HEK293T (cell line): ENCODE measurements around the gene SCGB3A1.

ENCODE experiments used
- ARNT ChIP-seq: fragments of 450-650 bp; IDR thresholded peaks from 2 replicates; pipeline ENCODE4 v1.6.1; 2017; ENCODE audit warnings: mild to moderate bottlenecking
- FOXA1 ChIP-seq: fragments of 450-650 bp; IDR thresholded peaks from 2 replicates; pipeline ENCODE4 v1.6.1; 2016; ENCODE audit warnings: mild to moderate bottlenecking
- SP1 ChIP-seq: fragments of 450-650 bp; IDR thresholded peaks from 2 replicates; pipeline ENCODE4 v1.6.1; 2017

DNA sequence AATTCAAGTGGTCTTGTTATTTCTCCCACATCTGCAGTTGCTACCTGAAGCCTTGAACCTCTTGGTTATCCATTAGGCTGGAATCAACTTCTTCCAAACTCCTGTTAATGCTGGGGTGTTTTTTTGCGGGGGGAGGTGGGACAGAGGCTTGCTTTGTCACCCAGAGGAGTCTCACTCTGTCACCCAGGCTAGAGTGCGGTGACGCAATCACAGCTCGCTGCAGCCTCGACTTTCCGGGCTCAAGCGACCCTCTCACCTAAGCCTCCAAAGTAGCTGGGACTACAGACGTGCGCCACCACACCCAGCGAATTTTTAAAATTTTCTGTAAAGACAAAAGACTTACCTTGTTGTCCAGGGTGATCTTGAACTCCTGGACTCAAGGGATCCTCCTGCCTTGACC is 4.4 kb downstream of the SCGB3A1 start:
- TF ChIP-seq FOXA1 (no peak), ARNT (no peak), SP1 (no peak)
